Measurements from ENCODE around the gene ICOS. TPM values are rescaled to one million over a fixed set of nuclear protein-coding genes. Genes with fewer than 3 reads are reported as not detected.
A peak's percentile ranks its signal among the peaks of the same experiment; 100 is the strongest.

Gene ICOS
- total RNA-seq, 1 donor from 2014 or later: 3.0 TPM

- Histone ChIP-seq H3K36me3 (no peaks in the 10 kb centered on the region), H3K4me3 (no peak overlapping the region), H3K4me1 (peaks cover 11% of the 10 kb centered on the region), H3K27ac (no peak overlapping the region), H3K27me3 (ENCODE audit: low read depth) (no peaks in the 10 kb centered on the region), H3K9me3 (no peaks in the 10 kb centered on the region)
- intact Hi-C loops (cut with DNase I): no loop called here
- ATAC-seq: no peak
- DNase-seq: no peak
- TF ChIP-seq, protein P1, sequence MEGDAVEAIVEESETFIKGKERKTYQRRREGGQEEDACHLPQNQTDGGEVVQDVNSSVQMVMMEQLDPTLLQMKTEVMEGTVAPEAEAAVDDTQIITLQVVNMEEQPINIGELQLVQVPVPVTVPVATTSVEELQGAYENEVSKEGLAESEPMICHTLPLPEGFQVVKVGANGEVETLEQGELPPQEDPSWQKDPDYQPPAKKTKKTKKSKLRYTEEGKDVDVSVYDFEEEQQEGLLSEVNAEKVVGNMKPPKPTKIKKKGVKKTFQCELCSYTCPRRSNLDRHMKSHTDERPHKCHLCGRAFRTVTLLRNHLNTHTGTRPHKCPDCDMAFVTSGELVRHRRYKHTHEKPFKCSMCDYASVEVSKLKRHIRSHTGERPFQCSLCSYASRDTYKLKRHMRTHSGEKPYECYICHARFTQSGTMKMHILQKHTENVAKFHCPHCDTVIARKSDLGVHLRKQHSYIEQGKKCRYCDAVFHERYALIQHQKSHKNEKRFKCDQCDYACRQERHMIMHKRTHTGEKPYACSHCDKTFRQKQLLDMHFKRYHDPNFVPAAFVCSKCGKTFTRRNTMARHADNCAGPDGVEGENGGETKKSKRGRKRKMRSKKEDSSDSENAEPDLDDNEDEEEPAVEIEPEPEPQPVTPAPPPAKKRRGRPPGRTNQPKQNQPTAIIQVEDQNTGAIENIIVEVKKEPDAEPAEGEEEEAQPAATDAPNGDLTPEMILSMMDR (IDR thresholded peaks at IDR 0.05): no peak
These were observed 57.0 kb downstream of the ICOS start for GRCh38 chr2:203993560-203993959.

GRCh38 chr2:203994735-203995134 is 58.2 kb downstream of the ICOS start:
- no peaks in the 10 kb centered on the region for H3K27me3 ChIP-seq (ENCODE audit: low read depth)
- peak in 1 of 2 donors; percentile 38 for ATAC-seq
- intact Hi-C loops (cut with DNase I): no loop called here
- H3K9me3 ChIP-seq: no peaks in the 10 kb centered on the region
- H3K36me3 ChIP-seq: no peaks in the 10 kb centered on the region
- TF ChIP-seq, protein P1 (IDR thresholded peaks at IDR 0.05): no peak
- H3K4me3 ChIP-seq: no peak overlapping the region
- no peak overlapping the region for H3K27ac ChIP-seq
- peaks cover 22% of the 10 kb centered on the region for H3K4me1 ChIP-seq
- no peak for DNase-seq

DNA sequence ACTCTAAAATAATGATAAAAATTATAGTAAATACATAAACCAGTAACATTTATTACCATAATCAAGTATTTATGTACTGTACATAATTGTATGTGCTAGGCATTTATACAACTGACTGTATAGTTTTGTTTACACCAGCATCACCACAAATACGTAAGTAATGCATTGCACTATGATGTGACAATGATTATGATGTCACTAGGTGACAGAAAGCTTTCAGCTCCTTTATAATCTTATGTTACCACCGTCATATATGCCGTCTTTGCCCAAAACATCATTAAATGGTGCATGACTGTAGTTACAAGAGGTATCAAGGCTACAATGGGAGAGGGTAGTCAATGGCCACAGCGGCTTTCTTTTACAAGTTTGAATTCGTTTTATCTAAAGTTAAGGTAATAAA is 60.1 kb downstream of the ICOS start:
- Histone ChIP-seq H3K4me1 (peaks cover 19% of the 10 kb centered on the region), H3K9me3 (no peaks in the 10 kb centered on the region), H3K4me3 (no peak overlapping the region), H3K36me3 (no peaks in the 10 kb centered on the region), H3K27me3 (ENCODE audit: low read depth) (no peaks in the 10 kb centered on the region), H3K27ac (no peak overlapping the region)
- TF ChIP-seq, protein P1 (IDR thresholded peaks at IDR 0.05): no peak
- intact Hi-C loops (cut with DNase I): no loop called here
- no peak for DNase-seq
- no peak for ATAC-seq

DNA sequence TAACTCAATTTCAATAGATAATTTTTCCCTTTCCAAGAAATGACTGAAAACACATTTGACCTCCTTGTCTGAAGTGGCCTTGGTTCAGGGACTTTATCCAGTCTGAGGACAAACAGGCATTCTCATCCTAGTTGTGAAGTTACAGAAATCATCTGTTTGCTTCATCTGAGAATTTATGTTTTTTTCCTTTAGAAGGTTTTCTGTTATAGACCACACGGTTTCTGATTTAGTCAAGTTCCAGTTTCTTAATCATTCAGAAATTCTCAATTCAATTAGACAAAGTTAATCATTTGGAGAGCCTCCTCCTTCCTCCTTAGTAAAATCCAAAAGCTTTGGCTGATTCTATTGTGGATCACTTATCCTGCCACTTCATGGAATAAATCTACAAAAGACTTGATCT is 60.9 kb downstream of the ICOS start:
- intact Hi-C loops (cut with DNase I): no loop called here
- no peaks in the 10 kb centered on the region for H3K9me3 ChIP-seq
- TF ChIP-seq, protein P1 (IDR thresholded peaks at IDR 0.05): no peak
- no peaks in the 10 kb centered on the region for H3K36me3 ChIP-seq
- ATAC-seq (no peak), DNase-seq (no peak)
- no peaks in the 10 kb centered on the region for H3K27me3 ChIP-seq (ENCODE audit: low read depth)
- H3K4me3 ChIP-seq: no peak overlapping the region
- no peak overlapping the region for H3K27ac ChIP-seq
- peaks cover 18% of the 10 kb centered on the region for H3K4me1 ChIP-seq

DNA sequence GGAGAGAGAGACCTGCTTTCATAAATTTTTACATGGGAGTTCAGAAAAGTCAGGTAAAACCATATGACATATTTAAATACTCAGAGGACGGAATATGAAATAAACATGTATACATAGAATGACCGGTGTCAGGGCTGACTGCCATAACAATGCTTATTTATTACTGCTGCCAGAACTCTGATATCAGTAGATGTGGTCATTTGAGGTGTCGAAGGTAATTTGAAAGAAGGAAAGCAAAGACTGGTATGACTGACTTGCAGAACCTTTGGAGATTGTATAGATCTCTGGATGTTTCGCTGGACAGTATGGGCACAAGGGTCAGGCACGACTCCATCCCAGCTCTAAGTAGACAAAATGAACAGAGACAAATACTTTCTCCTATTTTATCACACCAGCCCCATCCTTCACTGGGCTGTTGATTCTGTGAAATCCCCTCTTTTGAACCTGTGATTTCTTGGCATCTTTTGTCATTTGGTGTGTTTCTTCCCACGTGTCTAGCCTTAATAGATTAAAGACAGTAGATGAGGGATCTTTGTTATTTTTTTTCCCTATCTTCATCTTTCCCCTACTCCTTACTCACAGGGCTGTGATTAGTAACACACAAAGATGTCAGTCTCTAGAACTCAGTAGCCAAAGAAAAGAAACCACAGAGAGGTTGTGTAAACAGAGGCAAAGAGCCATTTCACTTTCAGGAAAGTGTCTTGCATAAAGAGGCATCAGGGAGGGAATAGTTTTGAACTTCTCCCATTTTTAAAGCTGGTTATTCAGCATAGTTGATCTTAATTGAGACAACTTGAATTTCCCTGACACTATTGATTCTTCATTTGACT is 61.6 kb downstream of the ICOS start:
- Histone ChIP-seq H3K4me3 (no peak overlapping the region), H3K36me3 (no peaks in the 10 kb centered on the region), H3K27me3 (ENCODE audit: low read depth) (no peaks in the 10 kb centered on the region), H3K4me1 (peaks cover 14% of the 10 kb centered on the region), H3K9me3 (no peaks in the 10 kb centered on the region), H3K27ac (no peak overlapping the region)
- intact Hi-C loops (cut with DNase I): no loop called here
- DNase-seq (no peak), ATAC-seq (peak; percentile 76 to 86)
- TF ChIP-seq, protein P1 (IDR thresholded peaks at IDR 0.05): no peak

Measured in lower lobe of right lung (tissue), 2 donors.